H1 (cell line): ENCODE data around the gene F8. TPM values are rescaled to one million over a fixed set of nuclear protein-coding genes. Genes with fewer than 3 reads are reported as not detected.

Source experiments
- CTCF ChIA-PET: fragments of 300-600 bp; sonication (Branson Sonifier 250); formaldehyde crosslinking; loops from one replicate; lab custom pipeline; 2021; ENCODE audit not compliant: partially characterized antibody; lab: Charles Lee
- POLR2A ChIA-PET: fragments of 300-600 bp; sonication (Branson Sonifier 250); formaldehyde crosslinking; loops from one replicate; lab custom pipeline; 2021; ENCODE audit warnings: inconsistent platforms; ENCODE audit not compliant: partially characterized antibody; lab: Charles Lee
- DNase-seq, 2 experiments: peaks; one replicate each; pipeline versions ENCODE4 v3.0.0 to v3.0.0-alpha.2; 2010 to 2022; ENCODE audit warnings: low spot score in 2 of 2, low read depth in 1 of 2, mixed read lengths in 1 of 2
- FAIRE-seq: peaks from 2 replicates; lab custom pipeline; 2011; peaks lifted over from hg19 to GRCh38; lab: Jason Lieb, UNC
- H2AFZ ChIP-seq: 2 replicates; pipeline ENCODE4 v1.8.1; 2012; ENCODE audit warnings: low read length, inconsistent platforms
- H2AK5ac ChIP-seq: 2 replicates; pipeline ENCODE4 v1.6.1; 2013; ENCODE audit warnings: low read depth, low read length
- H2BK120ac ChIP-seq: replicated peaks from 2 replicates; pipeline ENCODE3; 2013; ENCODE audit warnings: low read depth, low read length, inconsistent platforms
- H2BK12ac ChIP-seq: 2 replicates; pipeline ENCODE4 v1.6.1; 2013; ENCODE audit warnings: low read depth, low read length
- H2BK15ac ChIP-seq: 2 replicates; pipeline ENCODE4 v1.6.1; 2013; ENCODE audit warnings: low read length
- H2BK20ac ChIP-seq: 2 replicates; pipeline ENCODE4 v1.6.1; 2013; ENCODE audit warnings: low read length
- H2BK5ac ChIP-seq: 2 replicates; pipeline ENCODE4 v1.6.1; 2013; ENCODE audit warnings: low read depth, low read length
- H3K14ac ChIP-seq: 2 replicates; pipeline ENCODE4 v1.6.1; 2013; ENCODE audit warnings: inconsistent platforms; ENCODE audit not compliant: insufficient read length
- H3K18ac ChIP-seq: 2 replicates; pipeline ENCODE4 v1.6.1; 2013; ENCODE audit warnings: low read length; ENCODE audit errors: extremely low read depth
- H3K23ac ChIP-seq: 2 replicates; pipeline ENCODE4 v1.6.1; 2013; ENCODE audit warnings: inconsistent platforms; ENCODE audit not compliant: insufficient read length
- H3K23me2 ChIP-seq: 2 replicates; pipeline ENCODE4 v1.6.1; 2013; ENCODE audit warnings: low read depth, low read length
- H3K27ac ChIP-seq: 2 replicates; pipeline ENCODE4 v1.6.1; 2011; ENCODE audit warnings: low read depth, low read length, inconsistent platforms
- H3K27me3 ChIP-seq, 4 experiments: replicated peaks in 1 of 4; 1 replicate in 1 of 4; 2 replicates in 3 of 4; pipeline versions ENCODE4 v1.6.1 to v1.8.1; 2011 to 2013; ENCODE audit warnings: low read length in 3 of 4, mild to moderate bottlenecking in 3 of 4, inconsistent platforms in 2 of 4, mixed read lengths in 2 of 4, moderate library complexity in 1 of 4; ENCODE audit not compliant: control insufficient read depth in 3 of 4, insufficient read depth in 3 of 4; ENCODE audit errors: extremely low read depth in 1 of 4
- H3K36me3 ChIP-seq, 4 experiments: 2 replicates each; pipeline versions ENCODE4 v1.6.1 to v1.8.1; 2011 to 2013; ENCODE audit warnings: mild to moderate bottlenecking in 4 of 4, low read length in 3 of 4, moderate library complexity in 2 of 4, control low read depth in 1 of 4, inconsistent platforms in 1 of 4; ENCODE audit not compliant: insufficient read depth in 4 of 4, control insufficient read depth in 2 of 4
- H3K4ac ChIP-seq: replicated peaks from 2 replicates; pipeline ENCODE3; 2013; ENCODE audit warnings: low read length, low read depth, mixed read lengths, inconsistent platforms; ENCODE audit not compliant: insufficient read length
- H3K4me1 ChIP-seq, 4 experiments: replicated peaks in 1 of 4; 1 replicate in 1 of 4; 2 replicates in 3 of 4; pipeline versions ENCODE4 v1.6.1 to v1.8.1; 2011 to 2013; ENCODE audit warnings: low read length in 3 of 4, inconsistent platforms in 2 of 4, mixed read lengths in 1 of 4; ENCODE audit not compliant: insufficient read depth in 4 of 4, control insufficient read depth in 3 of 4
- H3K4me2 ChIP-seq, 2 experiments: 2 replicates each; pipeline versions ENCODE4 v1.6.1 to v1.8.1; 2011 to 2013; ENCODE audit warnings: low read depth in 2 of 2, low read length in 2 of 2, control low read depth in 1 of 2, inconsistent platforms in 1 of 2, mild to moderate bottlenecking in 1 of 2; ENCODE audit not compliant: insufficient read depth in 1 of 2
- H3K4me3 ChIP-seq, 4 experiments: fragments of 200-600, 300-600 bp in 1 of 4; sonication (generic), shearing (Covaris generic), sonication (Bioruptor Twin) in 1 of 4; 2 replicates each; pipeline versions ENCODE4 v1.5.1 to v1.8.1; 2011 to 2016; ENCODE audit warnings: low read length in 4 of 4, low read depth in 3 of 4, control low read depth in 2 of 4, inconsistent platforms in 2 of 4, mild to moderate bottlenecking in 2 of 4, mixed read lengths in 1 of 4, moderate library complexity in 1 of 4; ENCODE audit not compliant: insufficient read depth in 2 of 4; ENCODE audit errors: extremely low read depth in 1 of 4
- H3K56ac ChIP-seq: replicated peaks from 2 replicates; pipeline ENCODE3; 2013; ENCODE audit warnings: low read depth, mild to moderate bottlenecking, mixed read lengths, low read length, inconsistent platforms; ENCODE audit not compliant: insufficient read length
- H3K79me1 ChIP-seq: 2 replicates; pipeline ENCODE4 v1.6.1; 2013; ENCODE audit warnings: low read depth, low read length, control low read depth
- H3K79me2 ChIP-seq, 2 experiments: 2 replicates each; pipeline versions ENCODE4 v1.6.1 to v1.8.1; 2012 to 2013; ENCODE audit warnings: low read length in 2 of 2, mild to moderate bottlenecking in 2 of 2, inconsistent platforms in 1 of 2; ENCODE audit not compliant: insufficient read depth in 2 of 2, control insufficient read depth in 1 of 2
- H3K9ac ChIP-seq, 4 experiments: replicated peaks in 1 of 4; 1 replicate in 1 of 4; 2 replicates in 3 of 4; pipeline versions ENCODE4 v1.6.1 to v1.8.1; 2011 to 2013; ENCODE audit warnings: low read depth in 3 of 4, low read length in 3 of 4, control low read depth in 2 of 4, mild to moderate bottlenecking in 2 of 4, moderate library complexity in 2 of 4, inconsistent platforms in 1 of 4; ENCODE audit errors: extremely low read depth in 1 of 4
- H3K9me3 ChIP-seq, 2 experiments: 2 replicates each; pipeline versions ENCODE4 v1.6.1 to v1.8.1; 2012 to 2013; ENCODE audit warnings: mild to moderate bottlenecking in 2 of 2, moderate library complexity in 2 of 2, control low read depth in 1 of 2, inconsistent platforms in 1 of 2, low read depth in 1 of 2, low read length in 1 of 2, mixed read lengths in 1 of 2; ENCODE audit not compliant: insufficient read depth in 2 of 2
- H4K20me1 ChIP-seq, 2 experiments: replicated peaks in 1 of 2; 2 replicates each; pipeline versions ENCODE3 to v1.8.1; 2011 to 2013; ENCODE audit warnings: inconsistent platforms in 2 of 2, low read length in 2 of 2, mild to moderate bottlenecking in 1 of 2; ENCODE audit not compliant: insufficient read depth in 2 of 2, control insufficient read depth in 1 of 2
- H4K5ac ChIP-seq: 2 replicates; pipeline ENCODE4 v1.6.1; 2013; ENCODE audit warnings: low read length, low read depth, mixed read lengths, inconsistent platforms; ENCODE audit not compliant: insufficient read length
- H4K8ac ChIP-seq: 2 replicates; pipeline ENCODE4 v1.8.0; 2013; ENCODE audit warnings: mild to moderate bottlenecking, moderate library complexity, low read length, inconsistent platforms; ENCODE audit not compliant: insufficient read depth; ENCODE audit errors: extremely low read depth
- H4K91ac ChIP-seq: replicated peaks from 2 replicates; pipeline ENCODE3; 2013; ENCODE audit warnings: low read length, mixed read lengths, inconsistent platforms; ENCODE audit not compliant: insufficient read length
- EP300 ChIP-seq, 2 experiments: IDR thresholded peaks; 1 replicate in 1 of 2; 2 replicates in 1 of 2; pipeline ENCODE4 v1.6.1; 2011 to 2012; ENCODE audit warnings: low read depth in 2 of 2, low read length in 2 of 2, mild to moderate bottlenecking in 2 of 2, borderline replicate concordance in 1 of 2, inconsistent platforms in 1 of 2, moderate library complexity in 1 of 2
- SP4 ChIP-seq: IDR thresholded peaks from 2 replicates; pipeline ENCODE4 v1.6.1; 2012; ENCODE audit warnings: low read length, inconsistent platforms
- SUZ12 ChIP-seq: fragments of 200-600 bp; sonication (generic); IDR thresholded peaks from 2 replicates; pipeline ENCODE4 v1.6.1; 2012; ENCODE audit warnings: mild to moderate bottlenecking, inconsistent platforms, low read length, moderate library complexity, mixed read lengths
- WGBS, 2 experiments: shearing (Covaris generic) in 1 of 2; methylation state at CpG; one replicate each; pipeline versions ENCODE4 v1.1.6 to v1.1.7; 2013 to 2015; ENCODE audit warnings: low lambda C conversion rate in 2 of 2, mixed read lengths in 2 of 2, inconsistent platforms in 1 of 2, low coverage in 1 of 2, missing lambda C conversion rate in 1 of 2; ENCODE audit not compliant: insufficient replicate concordance in 2 of 2, insufficient coverage in 1 of 2, insufficient read length in 1 of 2; ENCODE audit errors: extremely low coverage in 1 of 2, missing lambda C conversion rate in 1 of 2; 5-methylcytosine and 5-hydroxymethylcytosine counted together
- polyA plus RNA-seq, 7 experiments: library from polyadenylated mRNA; depleted of rRNA in 3 of 7; stranded (reverse) in 5 of 7; unstranded in 2 of 7; fragments of >200 nt in 5 of 7; fragments of 200-250 nt in 2 of 7; gene quantifications; 1 replicate in 5 of 7; 2 replicates in 1 of 7; 4 replicates in 1 of 7; pipeline versions ENCODE4 v1.2.1 to v1.2.3, GENCODE V29; 2011 to 2013; ENCODE audit warnings: missing spikeins in 2 of 7, mixed read lengths in 2 of 7
- total RNA-seq: library from RNA; stranded (reverse); fragmentation: NEBNext Ultra II Directional; extraction: Animal tissue kit (Norgen Biotek cat#: 25700); gene quantifications from 2 replicates; pipeline ENCODE4 v1.2.1, GENCODE V29; 2021

Gene F8
- total and polyA plus RNA-seq, 2 of the 8 experiments (the other 6 are each of a cell fraction or from before 2014, with no cell fraction given): 1.1 to 2.6 TPM

GRCh38 chrX:154824638-154825037 lies 197.9 kb downstream of the F8 start:
- Histone ChIP-seq H3K56ac (no peak overlapping the region), H3K4me1 (peaks cover 0 to 3% (median 1%) of the 10 kb centered on the region in 4 experiments; a peak in 3 of 7 replicates), H3K79me2 (no peaks in the 10 kb centered on the region), H3K4me2 (no peak overlapping the region), H2BK15ac (no peak overlapping the region), H3K9ac (no peak overlapping the region), H2BK5ac (no peak overlapping the region), H2AK5ac (no peak overlapping the region), H3K18ac (no peak overlapping the region), H3K23me2 (no peaks in the 10 kb centered on the region), H3K4ac (no peak overlapping the region), H3K14ac (no peak overlapping the region), H3K4me3 (no peak overlapping the region), H3K36me3 (no peaks in the 10 kb centered on the region), H4K8ac (no peak overlapping the region), H4K20me1 (no peaks in the 10 kb centered on the region), H2BK120ac (no peak overlapping the region), H3K9me3 (no peaks in the 10 kb centered on the region), H2BK20ac (no peak overlapping the region), H3K27ac (no peak overlapping the region), H3K79me1 (no peaks in the 10 kb centered on the region), H2BK12ac (no peak overlapping the region), H4K91ac (no peak overlapping the region), H2AFZ (no peak overlapping the region), H3K27me3 (no peaks in the 10 kb centered on the region), H4K5ac (no peak overlapping the region), H3K23ac (no peak overlapping the region)
- no peak for DNase-seq
- no peak for FAIRE-seq
- WGBS, 2 experiments: 100% methylated on average over 1 of the region's 1 CpG; no CpG with 5 or more reads in 1 of the 2 experiments
- ChIA-PET POLR2A (no interaction called here), CTCF (no interaction called here)
- TF ChIP-seq SUZ12: no peak
- TF ChIP-seq SP4: no peak
- no peak for TF ChIP-seq EP300 (IDR thresholded peaks at IDR 0.05; ENCODE audit: borderline replicate concordance in 1 of 2, low read depth in 2 of 2, low read length in 2 of 2)
